SK-N-SH (cell line): ENCODE measurements around the gene LRRC10B. TPM values are rescaled to one million over a fixed set of nuclear protein-coding genes. Genes with fewer than 3 reads are reported as not detected.

Experiments
- CTCF ChIA-PET: fragments of 300-600, 350-600 bp; formaldehyde crosslinking; extraction: SDS; loops from one replicate; lab custom pipeline; 2021; lab: Yijun Ruan, JAX
- POLR2A ChIA-PET: fragments of 350-600 bp; sonication (Branson Sonifier 250); formaldehyde crosslinking; extraction: SDS; loops from one replicate; lab custom pipeline; 2020; ENCODE audit warnings: antibody characterized with exemption, inconsistent platforms; lab: Yijun Ruan, JAX
- DNase-seq: peaks from one replicate; pipeline ENCODE4 v3.0.0; 2012
- H2AFZ ChIP-seq: fragments of 200-600 bp; sonication (generic); 2 replicates; pipeline ENCODE4 v1.8.1; 2016; ENCODE audit warnings: antibody characterized with exemption, mild to moderate bottlenecking, low read depth
- H3F3A ChIP-seq: fragments of 200-600 bp; sonication (generic); replicated peaks from 2 replicates; pipeline ENCODE3; 2016; ENCODE audit warnings: antibody characterized with exemption, mild to moderate bottlenecking; ENCODE audit not compliant: insufficient read depth
- H3K27ac ChIP-seq, 2 experiments: fragments of 200-500 bp in 1 of 2; fragments of 200-600 bp in 1 of 2; sonication (Bioruptor generic) in 1 of 2; sonication (generic), shearing (Covaris generic) in 1 of 2; 2 replicates each; pipeline versions ENCODE4 v1.5.1 to v1.6.1; 2014 to 2016; ENCODE audit warnings: low read depth in 2 of 2, inconsistent platforms in 1 of 2, low read length in 1 of 2, mild to moderate bottlenecking in 1 of 2, mixed read lengths in 1 of 2
- H3K27me3 ChIP-seq: fragments of 200-600 bp; sonication (generic), shearing (Covaris generic); 2 replicates; pipeline ENCODE4 v1.6.1; 2016; ENCODE audit warnings: mixed run types; ENCODE audit not compliant: insufficient read depth
- H3K36me3 ChIP-seq, 2 experiments: fragments of 200-500 bp in 1 of 2; fragments of 200-600 bp in 1 of 2; sonication (Bioruptor generic) in 1 of 2; sonication (generic) in 1 of 2; replicated peaks in 1 of 2; 2 replicates each; pipeline versions ENCODE3 to v1.5.1; 2014 to 2016; ENCODE audit warnings: low read length in 1 of 2, mild to moderate bottlenecking in 1 of 2; ENCODE audit not compliant: insufficient read depth in 2 of 2, control insufficient read depth in 1 of 2
- H3K4me1 ChIP-seq, 2 experiments: fragments of 200-500 bp in 1 of 2; fragments of 200-600 bp in 1 of 2; sonication (Bioruptor generic) in 1 of 2; sonication (generic), shearing (Covaris generic) in 1 of 2; 2 replicates each; pipeline versions ENCODE4 v1.5.1 to v1.6.1; 2014 to 2016; ENCODE audit warnings: low read depth in 1 of 2, low read length in 1 of 2, mixed run types in 1 of 2; ENCODE audit not compliant: insufficient read depth in 2 of 2, control insufficient read depth in 1 of 2
- H3K4me2 ChIP-seq: fragments of 200-600 bp; sonication (generic), shearing (Covaris generic); 2 replicates; pipeline ENCODE4 v1.6.1; 2017; ENCODE audit warnings: mixed run types
- H3K4me3 ChIP-seq, 2 experiments: fragments of 200-500 bp in 1 of 2; fragments of 200-600 bp in 1 of 2; sonication (Bioruptor generic) in 1 of 2; sonication (generic), shearing (Covaris generic) in 1 of 2; 2 replicates each; pipeline versions ENCODE4 v1.5.1 to v1.8.1; 2014 to 2016; ENCODE audit warnings: low read depth in 2 of 2, inconsistent platforms in 1 of 2, low read length in 1 of 2, mild to moderate bottlenecking in 1 of 2, mixed read lengths in 1 of 2, moderate library complexity in 1 of 2
- H3K79me2 ChIP-seq: fragments of 200-600 bp; sonication (generic); 2 replicates; pipeline ENCODE4 v1.8.1; 2017; ENCODE audit warnings: mild to moderate bottlenecking; ENCODE audit not compliant: insufficient read depth
- H3K9ac ChIP-seq: fragments of 200-600 bp; sonication (generic); 2 replicates; pipeline ENCODE4 v1.6.1; 2017; ENCODE audit warnings: mixed run types
- H3K9me2 ChIP-seq: fragments of 200-600 bp; sonication (generic); 2 replicates; pipeline ENCODE4 v1.6.1; 2017; ENCODE audit warnings: mixed run types
- H3K9me3 ChIP-seq: fragments of 200-600 bp; sonication (generic); 2 replicates; pipeline ENCODE4 v1.6.1; 2017; ENCODE audit warnings: mixed run types, mild to moderate bottlenecking, moderate library complexity
- H4K20me1 ChIP-seq: fragments of 200-600 bp; sonication (generic); 2 replicates; pipeline ENCODE4 v1.6.1; 2017; ENCODE audit warnings: mild to moderate bottlenecking, mixed run types; ENCODE audit not compliant: insufficient read depth
- EP300 ChIP-seq, 2 experiments: IDR thresholded peaks; 2 replicates each; pipeline versions ENCODE4 v1.4.0 to v1.6.1; 2012; ENCODE audit warnings: borderline replicate concordance in 1 of 2, low read depth in 1 of 2, low read length in 1 of 2
- EZH2phosphoT487 ChIP-seq: fragments of 200-600 bp; sonication (generic); IDR thresholded peaks from 2 replicates; pipeline ENCODE4 v1.6.1; 2017; ENCODE audit warnings: low read depth, mixed run types, mild to moderate bottlenecking, antibody characterized with exemption, moderate library complexity, borderline replicate concordance
- FOXJ3 ChIP-seq: sonication (generic); formaldehyde crosslinking; IDR thresholded peaks from 2 replicates; pipeline ENCODE4 v1.5.1; 2020; ENCODE audit warnings: mild to moderate bottlenecking, missing genetic modification reagents
- GATA2 ChIP-seq: sonication (generic); formaldehyde crosslinking; IDR thresholded peaks from 2 replicates; pipeline ENCODE4 v1.5.0; 2020; ENCODE audit warnings: mild to moderate bottlenecking, missing genetic modification reagents
- MEF2A ChIP-seq: IDR thresholded peaks from 2 replicates; pipeline ENCODE4 v1.4.0; 2012; ENCODE audit warnings: low read depth, borderline replicate concordance
- NRF1 ChIP-seq: IDR thresholded peaks from 2 replicates; pipeline ENCODE4 v1.6.1; 2012; ENCODE audit warnings: low read depth, mild to moderate bottlenecking, low read length
- POLR2AphosphoS5 ChIP-seq: IDR thresholded peaks from 2 replicates; pipeline ENCODE4 v1.6.1; 2012; ENCODE audit warnings: low read depth, low read length
- RCOR1 ChIP-seq: fragments of 150-350 bp; IDR thresholded peaks from 2 replicates; pipeline ENCODE4 v1.6.1; 2017; ENCODE audit warnings: antibody characterized with exemption, low read length
- REST ChIP-seq: IDR thresholded peaks from 2 replicates; pipeline ENCODE4 v1.6.1; 2012; ENCODE audit warnings: mild to moderate bottlenecking, low read depth, low read length, moderate library complexity
- SIN3A ChIP-seq: IDR thresholded peaks from 2 replicates; pipeline ENCODE4 v1.6.1; 2012; ENCODE audit warnings: low read depth, mild to moderate bottlenecking, low read length, moderate library complexity, borderline replicate concordance
- WGBS: methylation state at CpG from one replicate; pipeline ENCODE4 v1.1.6; 2017; ENCODE audit warnings: low lambda C conversion rate; 5-methylcytosine and 5-hydroxymethylcytosine counted together
- polyA plus RNA-seq, 3 experiments: library from polyadenylated mRNA; depleted of rRNA; stranded (reverse); fragments of >200 nt; gene quantifications; 2 replicates each; pipeline ENCODE4 v1.2.3, GENCODE V29; 2012
- TF ChIP-seq, protein P1 (sequence below): IDR thresholded peaks from 2 replicates; pipeline ENCODE4 v1.4.0; 2012; ENCODE audit warnings: low read depth, borderline replicate concordance
- TF ChIP-seq, protein P2 (sequence below): fragments of 150-350 bp; IDR thresholded peaks from 2 replicates; pipeline ENCODE4 v1.6.1; 2016; ENCODE audit warnings: mild to moderate bottlenecking, low read depth, low read length

Gene LRRC10B
- polyA plus RNA-seq, 1 of the 3 experiments (the other 2 are of a cell fraction) = not detected

DNA sequence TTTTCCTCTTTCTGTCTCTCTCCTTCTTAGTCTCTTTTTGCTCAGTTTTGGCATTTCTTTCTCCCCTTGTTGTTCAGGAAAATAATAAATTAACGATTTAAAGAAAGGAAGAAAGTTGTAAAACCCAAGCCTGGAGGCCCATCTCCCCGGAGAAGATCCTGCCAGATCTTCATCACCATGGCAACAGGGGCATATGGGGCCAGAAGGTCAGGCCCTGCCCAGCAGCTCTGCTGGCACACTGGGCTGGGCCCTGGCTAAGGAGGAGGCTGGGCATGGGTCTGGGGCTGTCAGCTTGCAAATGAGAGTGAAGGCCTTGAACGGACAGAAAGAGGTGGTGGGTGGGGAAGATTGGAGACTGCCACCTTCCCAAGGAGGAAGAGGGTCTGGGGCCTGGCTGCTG, 2.8 kb downstream of the LRRC10B start:
- Histone ChIP-seq H3K9me2 (no peaks in the 10 kb centered on the region), H3K36me3 (no peaks in the 10 kb centered on the region), H3K4me2 (no peak overlapping the region), H3F3A (no peaks in the 10 kb centered on the region), H3K27me3 (peaks cover 30% of the 10 kb centered on the region), H3K79me2 (no peaks in the 10 kb centered on the region), H2AFZ (no peak overlapping the region), H3K9me3 (no peaks in the 10 kb centered on the region), H3K4me1 (peaks cover 0 to 59% of the 10 kb centered on the region in 2 experiments; a peak in 3 of 4 replicates), H3K9ac (no peak overlapping the region), H3K4me3 (no peak overlapping the region), H3K27ac (peak overlapping the region in 1 of 2 experiments; percentile 74; a peak in 2 of 4 replicates), H4K20me1 (no peaks in the 10 kb centered on the region)
- 26% methylated on average over 3 of the region's 3 CpGs for WGBS
- ChIA-PET CTCF (interaction anchor here (1.1 to 33.4 kb wide), 7 partner anchors 20 to 126 kb away, joined by 3 to 670 read pairs (median 43); partner anchors contain the start of gene SYT7), POLR2A (no interaction called here)
- peak; percentile 58 for DNase-seq
- TF ChIP-seq, protein P1, sequence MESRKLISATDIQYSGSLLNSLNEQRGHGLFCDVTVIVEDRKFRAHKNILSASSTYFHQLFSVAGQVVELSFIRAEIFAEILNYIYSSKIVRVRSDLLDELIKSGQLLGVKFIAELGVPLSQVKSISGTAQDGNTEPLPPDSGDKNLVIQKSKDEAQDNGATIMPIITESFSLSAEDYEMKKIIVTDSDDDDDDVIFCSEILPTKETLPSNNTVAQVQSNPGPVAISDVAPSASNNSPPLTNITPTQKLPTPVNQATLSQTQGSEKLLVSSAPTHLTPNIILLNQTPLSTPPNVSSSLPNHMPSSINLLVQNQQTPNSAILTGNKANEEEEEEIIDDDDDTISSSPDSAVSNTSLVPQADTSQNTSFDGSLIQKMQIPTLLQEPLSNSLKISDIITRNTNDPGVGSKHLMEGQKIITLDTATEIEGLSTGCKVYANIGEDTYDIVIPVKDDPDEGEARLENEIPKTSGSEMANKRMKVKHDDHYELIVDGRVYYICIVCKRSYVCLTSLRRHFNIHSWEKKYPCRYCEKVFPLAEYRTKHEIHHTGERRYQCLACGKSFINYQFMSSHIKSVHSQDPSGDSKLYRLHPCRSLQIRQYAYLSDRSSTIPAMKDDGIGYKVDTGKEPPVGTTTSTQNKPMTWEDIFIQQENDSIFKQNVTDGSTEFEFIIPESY = no peak
- no peak for TF ChIP-seq MEF2A
- no peak for TF ChIP-seq SIN3A
- TF ChIP-seq, protein P2, sequence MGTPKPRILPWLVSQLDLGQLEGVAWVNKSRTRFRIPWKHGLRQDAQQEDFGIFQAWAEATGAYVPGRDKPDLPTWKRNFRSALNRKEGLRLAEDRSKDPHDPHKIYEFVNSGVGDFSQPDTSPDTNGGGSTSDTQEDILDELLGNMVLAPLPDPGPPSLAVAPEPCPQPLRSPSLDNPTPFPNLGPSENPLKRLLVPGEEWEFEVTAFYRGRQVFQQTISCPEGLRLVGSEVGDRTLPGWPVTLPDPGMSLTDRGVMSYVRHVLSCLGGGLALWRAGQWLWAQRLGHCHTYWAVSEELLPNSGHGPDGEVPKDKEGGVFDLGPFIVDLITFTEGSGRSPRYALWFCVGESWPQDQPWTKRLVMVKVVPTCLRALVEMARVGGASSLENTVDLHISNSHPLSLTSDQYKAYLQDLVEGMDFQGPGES = no peak
- TF ChIP-seq REST = no peak
- TF ChIP-seq, all 33 proteins: peak for 0

DNA sequence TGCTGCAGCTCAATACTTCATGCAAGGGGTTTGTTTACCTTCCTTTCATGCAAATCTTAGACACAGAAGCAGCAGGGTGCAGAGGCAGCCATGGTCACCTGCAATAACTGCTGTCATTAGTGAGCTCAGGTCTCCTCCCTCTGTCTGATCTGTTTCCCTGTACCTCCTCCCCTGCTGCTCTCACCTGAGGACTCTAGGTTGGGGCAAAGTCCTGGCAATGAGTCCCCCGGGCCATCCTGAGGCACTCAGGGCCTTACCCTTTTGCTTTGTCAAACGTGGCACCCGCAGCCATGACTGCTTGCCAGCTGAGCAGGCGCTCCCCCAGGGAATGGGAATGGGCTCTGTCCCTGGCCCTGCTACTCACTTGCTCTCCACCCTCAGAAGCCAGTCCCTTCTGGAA, 3.9 kb downstream of the LRRC10B start:
- Histone ChIP-seq H3K4me1 (peaks cover 0 to 64% of the 10 kb centered on the region in 2 experiments; a peak in 3 of 4 replicates), H3K9me3 (no peaks in the 10 kb centered on the region), H3K36me3 (no peaks in the 10 kb centered on the region), H3K9me2 (no peaks in the 10 kb centered on the region), H3F3A (no peaks in the 10 kb centered on the region), H4K20me1 (no peaks in the 10 kb centered on the region), H3K79me2 (no peaks in the 10 kb centered on the region), H2AFZ (no peak overlapping the region), H3K4me2 (no peak overlapping the region), H3K4me3 (no peak overlapping the region), H3K27ac (peak overlapping the region in 1 of 2 experiments; percentile 23; a peak in 1 of 4 replicates), H3K27me3 (peaks cover 22% of the 10 kb centered on the region), H3K9ac (no peak overlapping the region)
- CTCF ChIA-PET = interaction anchor here (1.0 to 33.4 kb wide), 9 partner anchors 10 to 125 kb away, joined by 3 to 670 read pairs (median 5); partner anchors contain the start of gene SYT7
- 83% methylated on average over 4 of the region's 4 CpGs for WGBS
- no peak for DNase-seq
- POLR2A ChIA-PET = no interaction called here
- no peak for TF ChIP-seq GATA2 (CRISPR knock-in tag)
- TF ChIP-seq REST = no peak
- TF ChIP-seq RCOR1 = no peak
- no peak for TF ChIP-seq EP300 (IDR thresholded peaks at IDR 0.05; ENCODE audit: borderline replicate concordance in 1 of 2, low read depth in 1 of 2, low read length in 1 of 2)
- no peak for TF ChIP-seq NRF1
- no peak for TF ChIP-seq FOXJ3 (CRISPR knock-in tag)
- TF ChIP-seq, protein P2 = no peak
- no peak for TF ChIP-seq EZH2phosphoT487
- no peak for TF ChIP-seq POLR2AphosphoS5
